ENCODE measurements around the gene SOX10.

DNA sequence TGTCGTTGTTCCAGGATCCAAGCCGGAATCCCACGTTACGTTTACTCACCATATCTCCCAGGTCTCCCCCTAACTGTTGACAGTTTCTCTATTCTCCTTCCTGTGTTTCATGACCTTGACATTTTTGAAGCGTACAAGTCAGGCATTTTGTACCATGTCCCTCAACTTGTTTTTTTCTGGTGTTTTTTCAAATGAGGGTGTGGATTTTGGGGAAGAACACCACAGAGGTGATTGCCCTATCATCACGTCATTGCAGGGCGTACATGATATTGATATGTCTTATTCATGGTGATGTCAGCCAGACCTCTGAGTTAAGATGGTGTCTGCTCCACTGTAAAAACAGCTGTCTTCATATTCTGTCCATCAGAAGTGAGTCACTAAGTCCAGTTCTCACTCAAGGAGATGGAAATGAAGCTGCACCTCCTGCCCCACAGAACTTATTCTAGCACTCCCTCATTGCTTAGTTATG lies 28.3 kb upstream of the SOX10 start:
- no peak for TF ChIP-seq POLR2A (IDR thresholded peaks at IDR 0.05)
- TF ChIP-seq, protein P1, sequence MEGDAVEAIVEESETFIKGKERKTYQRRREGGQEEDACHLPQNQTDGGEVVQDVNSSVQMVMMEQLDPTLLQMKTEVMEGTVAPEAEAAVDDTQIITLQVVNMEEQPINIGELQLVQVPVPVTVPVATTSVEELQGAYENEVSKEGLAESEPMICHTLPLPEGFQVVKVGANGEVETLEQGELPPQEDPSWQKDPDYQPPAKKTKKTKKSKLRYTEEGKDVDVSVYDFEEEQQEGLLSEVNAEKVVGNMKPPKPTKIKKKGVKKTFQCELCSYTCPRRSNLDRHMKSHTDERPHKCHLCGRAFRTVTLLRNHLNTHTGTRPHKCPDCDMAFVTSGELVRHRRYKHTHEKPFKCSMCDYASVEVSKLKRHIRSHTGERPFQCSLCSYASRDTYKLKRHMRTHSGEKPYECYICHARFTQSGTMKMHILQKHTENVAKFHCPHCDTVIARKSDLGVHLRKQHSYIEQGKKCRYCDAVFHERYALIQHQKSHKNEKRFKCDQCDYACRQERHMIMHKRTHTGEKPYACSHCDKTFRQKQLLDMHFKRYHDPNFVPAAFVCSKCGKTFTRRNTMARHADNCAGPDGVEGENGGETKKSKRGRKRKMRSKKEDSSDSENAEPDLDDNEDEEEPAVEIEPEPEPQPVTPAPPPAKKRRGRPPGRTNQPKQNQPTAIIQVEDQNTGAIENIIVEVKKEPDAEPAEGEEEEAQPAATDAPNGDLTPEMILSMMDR (IDR thresholded peaks at IDR 0.05 in 8 of 11, conservative IDR thresholded peaks at IDR 0.05 in 3 of 11) = no peak

Measured in spleen (tissue), 7 donors.